DOHH2 (cell line): Measurements from ENCODE around the gene POR.

ENCODE experiments used
- H3F3A ChIP-seq: fragments of 200-600 bp; sonication (generic), shearing (Covaris generic); 2 replicates; pipeline ENCODE4 v1.6.0; 2016; ENCODE audit warnings: antibody characterized with exemption, mild to moderate bottlenecking; ENCODE audit not compliant: control insufficient read depth, insufficient read depth
- H3K27ac ChIP-seq: fragments of 200-600 bp; sonication (generic); 2 replicates; pipeline ENCODE4 v1.5.1; 2014; ENCODE audit warnings: low read depth, mild to moderate bottlenecking, low read length, moderate library complexity
- H3K27me3 ChIP-seq: fragments of 200-600 bp; sonication (generic); 2 replicates; pipeline ENCODE4 v1.6.1; 2014; ENCODE audit warnings: mild to moderate bottlenecking, low read length, mixed read lengths; ENCODE audit not compliant: control insufficient read depth
- H3K36me3 ChIP-seq: fragments of 200-600 bp; sonication (generic); 2 replicates; pipeline ENCODE4 v1.6.1; 2014; ENCODE audit warnings: mild to moderate bottlenecking, low read length, moderate library complexity, mixed read lengths; ENCODE audit not compliant: control insufficient read depth
- H3K4me1 ChIP-seq: fragments of 200-600 bp; sonication (generic); 2 replicates; pipeline ENCODE4 v1.6.1; 2014; ENCODE audit warnings: mild to moderate bottlenecking, low read length, mixed read lengths; ENCODE audit not compliant: control insufficient read depth
- H3K4me2 ChIP-seq: fragments of 200-600 bp; sonication (generic); 2 replicates; pipeline ENCODE4 v1.6.0; 2014; ENCODE audit warnings: mild to moderate bottlenecking, low read length, moderate library complexity
- H3K4me3 ChIP-seq: fragments of 200-600 bp; sonication (generic); 2 replicates; pipeline ENCODE4 v1.5.1; 2014; ENCODE audit warnings: mild to moderate bottlenecking, low read length, mixed read lengths
- H3K79me2 ChIP-seq: fragments of 200-600 bp; sonication (generic); 2 replicates; pipeline ENCODE4 v1.6.1; 2014; ENCODE audit warnings: mild to moderate bottlenecking, low read length, mixed read lengths; ENCODE audit not compliant: control insufficient read depth
- H3K9me2 ChIP-seq: fragments of 200-600 bp; sonication (generic); replicated peaks from 2 replicates; pipeline ENCODE4 v1.6.1; 2014; ENCODE audit warnings: mild to moderate bottlenecking, low read length, mixed read lengths; ENCODE audit not compliant: control insufficient read depth
- H3K9me3 ChIP-seq: fragments of 200-600 bp; sonication (generic); 2 replicates; pipeline ENCODE4 v1.6.1; 2014; ENCODE audit warnings: antibody characterized with exemption, low read length, mixed read lengths; ENCODE audit not compliant: control insufficient read depth, insufficient read depth
- H4K20me1 ChIP-seq: fragments of 200-600 bp; sonication (generic); 2 replicates; pipeline ENCODE4 v1.6.0; 2014; ENCODE audit warnings: low read depth, mild to moderate bottlenecking, antibody characterized with exemption, low read length, moderate library complexity; ENCODE audit not compliant: control insufficient read depth, insufficient read depth
- CTCF ChIP-seq: fragments of 200-600 bp; sonication (generic); IDR thresholded peaks from one replicate; pipeline ENCODE4 v1.5.1; 2014; ENCODE audit warnings: antibody characterized with exemption, mild to moderate bottlenecking, low read depth, low read length; ENCODE audit not compliant: poor library complexity, severe bottlenecking
- EZH2phosphoT487 ChIP-seq: fragments of 200-600 bp; sonication (generic); IDR thresholded peaks from 2 replicates; pipeline ENCODE4 v1.6.1; 2017; ENCODE audit warnings: borderline replicate concordance, mild to moderate bottlenecking, antibody characterized with exemption, low read length, moderate library complexity, mixed read lengths

The POR gene

GRCh38 chr7:76008156-76008687 lies 93.3 kb downstream of the POR start:
- Histone ChIP-seq H3K36me3 (peaks cover 21% of the 10 kb centered on the region), H3K27me3 (no peaks in the 10 kb centered on the region), H3K27ac (no peak overlapping the region), H3K9me2 (no peaks in the 10 kb centered on the region), H3K4me1 (0 out of 2 replicates have a peak, but pooled peaks cover 4% of the 10 kb centered on the region), H4K20me1 (no peaks in the 10 kb centered on the region), H3K9me3 (no peaks in the 10 kb centered on the region), H3K79me2 (no peaks in the 10 kb centered on the region), H3K4me2 (no peak overlapping the region), H3K4me3 (no peak overlapping the region), H3F3A (no peaks in the 10 kb centered on the region)
- TF ChIP-seq EZH2phosphoT487 = no peak
- TF ChIP-seq CTCF = no peak

- Histone ChIP-seq H3K36me3 (peaks cover 17% of the 10 kb centered on the region), H3K9me3 (no peaks in the 10 kb centered on the region), H3K27me3 (no peaks in the 10 kb centered on the region), H3K4me2 (no peak overlapping the region), H3F3A (no peaks in the 10 kb centered on the region), H3K4me3 (no peak overlapping the region), H3K27ac (no peak overlapping the region), H3K79me2 (no peaks in the 10 kb centered on the region), H4K20me1 (no peaks in the 10 kb centered on the region), H3K4me1 (0 out of 2 replicates have a peak, but pooled peaks cover 4% of the 10 kb centered on the region), H3K9me2 (no peaks in the 10 kb centered on the region)
- TF ChIP-seq CTCF (no peak), EZH2phosphoT487 (no peak)
Measured at GRCh38 chr7:76009672-76010600, 95.0 kb downstream of the POR start.

DNA sequence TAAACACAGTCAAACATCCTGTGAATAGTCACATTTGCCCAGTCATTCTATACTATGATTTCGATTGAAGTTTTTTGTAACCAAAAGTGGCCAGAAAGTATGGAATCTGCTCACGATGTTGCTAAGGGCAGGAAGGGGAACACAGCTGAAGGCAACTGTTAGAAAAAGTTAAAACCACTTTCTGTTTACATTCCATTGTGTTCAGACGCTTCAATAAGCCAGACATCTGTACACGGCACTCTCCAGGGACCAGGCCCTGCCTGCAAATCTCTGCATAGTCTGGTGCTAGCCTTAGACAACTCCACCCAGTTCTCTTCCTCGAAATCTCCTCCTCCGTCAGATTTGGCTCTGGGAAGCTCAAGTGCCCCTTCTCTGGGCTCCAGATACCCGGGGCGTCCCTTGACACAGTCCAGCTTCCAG lies 96.5 kb downstream of the POR start:
- Histone ChIP-seq H4K20me1 (no peaks in the 10 kb centered on the region), H3K36me3 (peaks cover 13% of the 10 kb centered on the region), H3K4me1 (peaks cover 5% of the 10 kb centered on the region), H3K79me2 (no peaks in the 10 kb centered on the region), H3K4me3 (no peak overlapping the region), H3F3A (no peaks in the 10 kb centered on the region), H3K27ac (no peak overlapping the region), H3K27me3 (no peaks in the 10 kb centered on the region), H3K9me3 (no peaks in the 10 kb centered on the region), H3K4me2 (no peak overlapping the region), H3K9me2 (no peaks in the 10 kb centered on the region)
- TF ChIP-seq CTCF = no peak
- no peak for TF ChIP-seq EZH2phosphoT487
